ENCODE measurements around the gene CALML3. TPM values are rescaled to one million over a fixed set of nuclear protein-coding genes. Genes with fewer than 3 reads are reported as not detected.
"Not testable (repeated sequence)": the region's sequence is repeated elsewhere in the genome, so short reads cannot be mapped to it uniquely, and the experiment has no call there.

CALML3 gene
- total and polyA plus RNA-seq, 4 donors, result 0.02 to 0.11 (median 0.04) TPM; not detected in 1

DNA sequence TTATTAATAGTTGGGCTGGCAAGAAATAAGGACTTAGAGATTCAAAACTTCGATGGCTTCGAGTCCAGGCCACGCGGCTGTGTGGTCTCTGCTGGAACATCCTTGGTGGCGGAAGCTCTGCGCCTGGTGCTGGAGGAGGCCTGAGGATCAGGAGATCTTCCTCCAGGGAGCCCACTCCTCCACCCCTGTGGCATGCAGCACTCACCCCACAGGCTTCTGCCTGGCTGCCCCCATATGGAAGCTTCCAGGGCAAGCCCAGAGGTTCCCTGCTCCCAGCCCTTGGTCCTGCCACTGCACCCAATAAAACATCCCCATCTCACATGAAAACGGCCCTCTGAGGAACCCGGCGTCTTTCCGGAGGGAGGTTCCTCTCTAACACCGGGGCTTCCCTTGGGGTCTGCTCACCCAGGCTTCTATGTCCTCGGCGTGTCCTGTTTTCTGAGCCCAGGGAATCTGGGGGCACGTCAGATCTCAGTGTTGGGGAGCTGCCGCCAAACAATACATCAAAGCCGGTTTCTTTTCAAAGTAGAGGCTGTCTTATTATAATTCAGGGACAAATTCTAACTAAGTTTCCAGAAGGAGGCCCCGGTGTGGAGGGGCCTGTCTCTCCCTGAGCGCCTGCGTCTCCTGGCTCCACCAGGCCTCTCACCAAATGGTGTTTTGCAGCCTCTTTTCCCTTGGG, 32.4 kb downstream of the CALML3 start:
- no peaks in the 10 kb centered on the region for H3K9me3 ChIP-seq (ENCODE audit: control insufficient read depth in 4 of 4, insufficient read depth in 3 of 4, low read length in 3 of 4)

DNA sequence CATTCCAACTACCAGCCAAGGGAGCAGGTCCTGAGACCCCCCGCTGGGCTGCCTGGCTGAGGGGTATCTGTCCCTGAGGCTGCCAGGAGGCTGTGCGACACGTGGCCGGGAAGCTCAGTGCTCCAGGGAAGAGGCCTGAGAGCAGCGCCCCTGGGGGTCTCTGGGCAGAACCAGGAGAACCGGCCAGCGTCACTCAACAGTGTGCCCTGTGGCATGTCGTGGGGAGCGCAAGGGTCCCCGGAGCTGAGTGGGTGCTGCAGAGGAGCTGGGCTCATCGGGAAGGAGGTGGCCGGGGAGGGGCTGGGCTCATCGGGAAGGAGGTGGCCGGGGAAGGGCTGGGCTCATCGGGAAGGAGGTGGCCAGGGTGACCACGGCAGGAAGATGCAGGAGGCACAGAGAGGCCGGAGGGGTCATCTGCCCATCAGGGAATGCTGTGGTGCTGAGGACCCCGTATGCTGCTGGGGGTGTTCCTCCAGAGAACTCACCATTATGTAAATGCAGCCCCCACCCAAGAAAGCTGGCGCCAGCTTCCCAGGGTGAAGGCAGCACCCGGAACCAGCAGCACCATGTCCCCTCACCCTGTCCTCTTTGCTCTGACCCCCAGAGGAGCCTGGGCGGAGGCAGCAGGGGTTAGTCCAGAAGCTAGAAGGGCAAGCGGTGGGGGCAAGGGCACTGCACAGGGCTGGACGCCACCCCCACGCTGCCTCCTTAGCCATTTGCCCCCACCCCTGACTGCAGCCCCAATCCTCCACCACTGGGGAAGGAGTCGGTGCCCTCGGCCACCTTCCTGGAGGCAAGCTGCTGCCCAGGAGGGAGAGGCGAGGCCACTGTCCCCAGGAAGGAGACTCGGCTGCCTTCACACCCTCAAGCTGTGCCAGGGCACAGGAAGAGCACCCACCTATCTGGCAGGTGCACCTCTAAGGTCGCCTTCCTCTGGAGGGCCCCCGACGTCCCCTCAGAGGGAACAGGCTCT, 33.3 kb downstream of the CALML3 start:
- Histone ChIP-seq H3K9me3 (ENCODE audit: control insufficient read depth in 4 of 4, insufficient read depth in 3 of 4, low read length in 3 of 4) (no peaks in the 10 kb centered on the region), H3K36me3 (ENCODE audit: control insufficient read depth in 4 of 4, insufficient read depth in 4 of 4, low read length in 4 of 4) (no peaks in the 10 kb centered on the region), H3K27me3 (ENCODE audit: control insufficient read depth in 3 of 3, insufficient read depth in 3 of 3, low read length in 2 of 3) (no peaks in the 10 kb centered on the region), H3K27ac (ENCODE audit: low read depth in 1 of 2, low read length in 1 of 2) (no peak overlapping the region), H3K4me1 (ENCODE audit: control insufficient read depth in 5 of 5, insufficient read depth in 5 of 5, low read length in 5 of 5) (peaks cover 0 to 28% (median 6%) of the 10 kb centered on the region in 5 donors), H3K9ac (ENCODE audit: insufficient read depth in 1 of 2, low read length in 2 of 2) (no peak overlapping the region), H3K4me3 (no peak overlapping the region)
- ATAC-seq (ENCODE audit: insufficient read depth, low FRiP score) (no peak), DNase-seq (no peak)
- WGBS, 2 donors, result 93 to 94% methylated on average over 31 of the region's 31 CpGs
- TF ChIP-seq, protein P1, sequence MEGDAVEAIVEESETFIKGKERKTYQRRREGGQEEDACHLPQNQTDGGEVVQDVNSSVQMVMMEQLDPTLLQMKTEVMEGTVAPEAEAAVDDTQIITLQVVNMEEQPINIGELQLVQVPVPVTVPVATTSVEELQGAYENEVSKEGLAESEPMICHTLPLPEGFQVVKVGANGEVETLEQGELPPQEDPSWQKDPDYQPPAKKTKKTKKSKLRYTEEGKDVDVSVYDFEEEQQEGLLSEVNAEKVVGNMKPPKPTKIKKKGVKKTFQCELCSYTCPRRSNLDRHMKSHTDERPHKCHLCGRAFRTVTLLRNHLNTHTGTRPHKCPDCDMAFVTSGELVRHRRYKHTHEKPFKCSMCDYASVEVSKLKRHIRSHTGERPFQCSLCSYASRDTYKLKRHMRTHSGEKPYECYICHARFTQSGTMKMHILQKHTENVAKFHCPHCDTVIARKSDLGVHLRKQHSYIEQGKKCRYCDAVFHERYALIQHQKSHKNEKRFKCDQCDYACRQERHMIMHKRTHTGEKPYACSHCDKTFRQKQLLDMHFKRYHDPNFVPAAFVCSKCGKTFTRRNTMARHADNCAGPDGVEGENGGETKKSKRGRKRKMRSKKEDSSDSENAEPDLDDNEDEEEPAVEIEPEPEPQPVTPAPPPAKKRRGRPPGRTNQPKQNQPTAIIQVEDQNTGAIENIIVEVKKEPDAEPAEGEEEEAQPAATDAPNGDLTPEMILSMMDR (IDR thresholded peaks at IDR 0.05; ENCODE audit: control extremely low read depth, extremely low read depth), result no peak

More for the DNA sequence above, 32.4 kb downstream of the CALML3 start:
- 92 to 97% methylated on average over 19 of the region's 19 CpGs for WGBS, 2 donors
- no peaks in the 10 kb centered on the region for H3K27me3 ChIP-seq (ENCODE audit: control insufficient read depth in 3 of 3, insufficient read depth in 3 of 3, low read length in 2 of 3)
- no peak overlapping the region for H3K4me3 ChIP-seq
- no peak overlapping the region for H3K9ac ChIP-seq (ENCODE audit: insufficient read depth in 1 of 2, low read length in 2 of 2)
- H3K36me3 ChIP-seq (ENCODE audit: control insufficient read depth in 4 of 4, insufficient read depth in 4 of 4, low read length in 4 of 4), result no peaks in the 10 kb centered on the region
- ATAC-seq (ENCODE audit: insufficient read depth, low FRiP score) (no peak), DNase-seq (no peak)
- peaks cover 0 to 31% (median 6%) of the 10 kb centered on the region in 5 donors for H3K4me1 ChIP-seq (ENCODE audit: control insufficient read depth in 5 of 5, insufficient read depth in 5 of 5, low read length in 5 of 5)
- TF ChIP-seq, protein P1 (IDR thresholded peaks at IDR 0.05; ENCODE audit: control extremely low read depth, extremely low read depth), result no peak
- H3K27ac ChIP-seq (ENCODE audit: low read depth in 1 of 2, low read length in 1 of 2), result no peak overlapping the region

- H3K36me3 ChIP-seq (ENCODE audit: control insufficient read depth in 4 of 4, insufficient read depth in 4 of 4, low read length in 4 of 4); H3K27ac ChIP-seq (ENCODE audit: low read depth in 1 of 2, low read length in 1 of 2); H3K4me3 ChIP-seq; H3K9ac ChIP-seq (ENCODE audit: insufficient read depth in 1 of 2, low read length in 2 of 2); DNase-seq; ATAC-seq (ENCODE audit: insufficient read depth, low FRiP score); H3K9me3 ChIP-seq (ENCODE audit: control insufficient read depth in 4 of 4, insufficient read depth in 3 of 4, low read length in 3 of 4); H3K27me3 ChIP-seq (ENCODE audit: control insufficient read depth in 3 of 3, insufficient read depth in 3 of 3, low read length in 2 of 3): not testable (repeated sequence)
- H3K4me1 ChIP-seq (ENCODE audit: control insufficient read depth in 5 of 5, insufficient read depth in 5 of 5, low read length in 5 of 5), result peaks cover 0 to 24% (median 6%) of the 10 kb centered on the region in 5 donors
- 85 to 89% methylated on average over 9 of the region's 9 CpGs for WGBS, 2 donors
These were observed 34.3 kb downstream of the CALML3 start for GRCh38 chr10:5559022-5559421.

- H3K4me1 ChIP-seq (ENCODE audit: control insufficient read depth in 5 of 5, insufficient read depth in 5 of 5, low read length in 5 of 5), result peaks cover 0 to 24% (median 4%) of the 10 kb centered on the region in 5 donors
- 64 to 66% methylated on average over 9 of the region's 9 CpGs for WGBS, 2 donors
- DNase-seq, result no peak
These were observed 34.9 kb downstream of the CALML3 start for GRCh38 chr10:5559642-5560141.

More at GRCh38 chr10:5559642-5560141, 34.9 kb downstream of the CALML3 start:
- Histone ChIP-seq H3K27me3 (ENCODE audit: control insufficient read depth in 3 of 3, insufficient read depth in 3 of 3, low read length in 2 of 3) (no peaks in the 10 kb centered on the region), H3K36me3 (ENCODE audit: control insufficient read depth in 4 of 4, insufficient read depth in 4 of 4, low read length in 4 of 4) (no peaks in the 10 kb centered on the region), H3K4me3 (no peak overlapping the region), H3K9ac (ENCODE audit: insufficient read depth in 1 of 2, low read length in 2 of 2) (no peak overlapping the region), H3K27ac (ENCODE audit: low read depth in 1 of 2, low read length in 1 of 2) (no peak overlapping the region), H3K9me3 (ENCODE audit: control insufficient read depth in 4 of 4, insufficient read depth in 3 of 4, low read length in 3 of 4) (no peaks in the 10 kb centered on the region)
- no peak for ATAC-seq (ENCODE audit: insufficient read depth, low FRiP score)
- TF ChIP-seq, protein P1 (IDR thresholded peaks at IDR 0.05; ENCODE audit: control extremely low read depth, extremely low read depth), result no peak

All from lung (tissue), 12 donors.